DND-41 (cell line): ENCODE measurements around the gene WDR45B.

Experiments
- EZH2 ChIP-seq: IDR thresholded peaks from 3 replicates; pipeline ENCODE4 v1.6.1; 2012; ENCODE audit warnings: borderline replicate concordance, low read depth, mild to moderate bottlenecking, moderate library complexity, low read length, inconsistent platforms; ENCODE audit not compliant: severe bottlenecking
- TF ChIP-seq, protein P1 (sequence below): IDR thresholded peaks from 2 replicates; pipeline ENCODE4 v1.5.1; 2012; ENCODE audit warnings: borderline replicate concordance, low read length, moderate library complexity, mild to moderate bottlenecking; ENCODE audit not compliant: poor library complexity, severe bottlenecking; ENCODE audit errors: extremely low read depth

DNA sequence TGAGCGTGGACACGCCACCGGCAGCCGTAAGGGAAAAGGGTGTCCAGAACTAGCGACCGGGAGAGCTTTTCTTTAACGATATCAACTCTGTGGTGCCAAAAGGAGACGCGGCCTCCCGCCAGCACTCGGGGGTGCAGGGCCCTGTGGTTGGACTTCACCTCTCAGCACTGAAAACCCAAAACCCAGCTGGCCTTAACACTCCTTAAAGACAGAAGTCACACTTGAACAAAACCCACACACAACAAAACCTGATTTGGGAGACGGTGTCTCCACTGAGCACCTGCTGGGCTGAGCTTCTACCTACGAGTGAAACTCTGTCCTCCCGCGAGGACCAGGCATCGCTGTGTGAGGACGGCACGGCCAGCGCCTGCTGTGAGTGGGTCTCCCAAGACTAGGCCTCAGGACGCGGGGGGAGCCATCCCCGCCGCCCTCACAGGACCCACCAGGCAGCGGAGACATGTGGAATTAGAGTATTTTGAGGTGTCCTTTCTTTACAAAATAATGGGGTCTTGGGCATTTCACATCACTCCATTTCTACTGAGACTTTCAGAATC is 46.7 kb downstream of the WDR45B start:
- TF ChIP-seq, protein P1, sequence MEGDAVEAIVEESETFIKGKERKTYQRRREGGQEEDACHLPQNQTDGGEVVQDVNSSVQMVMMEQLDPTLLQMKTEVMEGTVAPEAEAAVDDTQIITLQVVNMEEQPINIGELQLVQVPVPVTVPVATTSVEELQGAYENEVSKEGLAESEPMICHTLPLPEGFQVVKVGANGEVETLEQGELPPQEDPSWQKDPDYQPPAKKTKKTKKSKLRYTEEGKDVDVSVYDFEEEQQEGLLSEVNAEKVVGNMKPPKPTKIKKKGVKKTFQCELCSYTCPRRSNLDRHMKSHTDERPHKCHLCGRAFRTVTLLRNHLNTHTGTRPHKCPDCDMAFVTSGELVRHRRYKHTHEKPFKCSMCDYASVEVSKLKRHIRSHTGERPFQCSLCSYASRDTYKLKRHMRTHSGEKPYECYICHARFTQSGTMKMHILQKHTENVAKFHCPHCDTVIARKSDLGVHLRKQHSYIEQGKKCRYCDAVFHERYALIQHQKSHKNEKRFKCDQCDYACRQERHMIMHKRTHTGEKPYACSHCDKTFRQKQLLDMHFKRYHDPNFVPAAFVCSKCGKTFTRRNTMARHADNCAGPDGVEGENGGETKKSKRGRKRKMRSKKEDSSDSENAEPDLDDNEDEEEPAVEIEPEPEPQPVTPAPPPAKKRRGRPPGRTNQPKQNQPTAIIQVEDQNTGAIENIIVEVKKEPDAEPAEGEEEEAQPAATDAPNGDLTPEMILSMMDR = no peak
- no peak for TF ChIP-seq EZH2
